ENCODE data around the gene TMOD3. TPM values are rescaled to one million over a fixed set of nuclear protein-coding genes. Genes with fewer than 3 reads are reported as not detected.

TMOD3 gene
- total and polyA plus RNA-seq, 5 donors from 2014 or later: 28.3 to 68.2 (median 33.9) TPM

- Histone ChIP-seq H3K27me3 (ENCODE audit: control insufficient read depth, insufficient read depth, low read length) (no peaks in the 10 kb centered on the region), H3K9me3 (ENCODE audit: control insufficient read depth in 2 of 2, low read length in 2 of 2) (no peaks in the 10 kb centered on the region), H3K27ac (ENCODE audit: insufficient read depth, low read length, poor library complexity, severe bottlenecking) (no peak overlapping the region), H3K36me3 (ENCODE audit: control insufficient read depth, insufficient read depth, low read length) (peaks cover 41% of the 10 kb centered on the region), H3K4me1 (ENCODE audit: control insufficient read depth, insufficient read depth, low read length, poor library complexity, severe bottlenecking) (no peaks in the 10 kb centered on the region), H3K4me3 (ENCODE audit: low read depth, low read length) (no peak overlapping the region)
- no peak for ATAC-seq (ENCODE audit: low read depth in 2 of 2)
- peak overlapping the region in 1 of 3 donors; percentile 40 for H3K27ac Mint-ChIP-seq
- no peaks in the 10 kb centered on the region for H3K9me3 Mint-ChIP-seq
- H3K27me3 Mint-ChIP-seq: no peaks in the 10 kb centered on the region
- H3K4me3 Mint-ChIP-seq: no peak overlapping the region
- no peak for DNase-seq
- peaks cover 24% of the 10 kb centered on the region for H3K36me3 Mint-ChIP-seq
- peaks cover 0 to 4% (median 0%) of the 10 kb centered on the region in 4 donors for H3K4me1 Mint-ChIP-seq
Measured at GRCh38 chr15:51924156-51925068, 95.0 kb downstream of the TMOD3 start.

GRCh38 chr15:51926809-51927208, 97.4 kb downstream of the TMOD3 start:
- H3K4me3 ChIP-seq (ENCODE audit: low read depth, low read length): no peak overlapping the region
- no peaks in the 10 kb centered on the region for H3K27me3 Mint-ChIP-seq
- peak overlapping the region in 1 of 3 donors; percentile 16 for H3K27ac Mint-ChIP-seq
- H3K9me3 Mint-ChIP-seq: no peaks in the 10 kb centered on the region
- no peak for ATAC-seq (ENCODE audit: low read depth in 2 of 2)
- no peak for DNase-seq
- H3K36me3 ChIP-seq (ENCODE audit: control insufficient read depth, insufficient read depth, low read length): peaks cover 36% of the 10 kb centered on the region
- H3K4me1 Mint-ChIP-seq: peaks cover 0 to 4% (median 0%) of the 10 kb centered on the region in 4 donors
- H3K27ac ChIP-seq (ENCODE audit: insufficient read depth, low read length, poor library complexity, severe bottlenecking): no peak overlapping the region
- no peaks in the 10 kb centered on the region for H3K27me3 ChIP-seq (ENCODE audit: control insufficient read depth, insufficient read depth, low read length)
- no peaks in the 10 kb centered on the region for H3K9me3 ChIP-seq (ENCODE audit: control insufficient read depth in 2 of 2, low read length in 2 of 2)
- H3K4me1 ChIP-seq (ENCODE audit: control insufficient read depth, insufficient read depth, low read length, poor library complexity, severe bottlenecking): no peaks in the 10 kb centered on the region
- no peak overlapping the region for H3K4me3 Mint-ChIP-seq
- H3K36me3 Mint-ChIP-seq: peaks cover 18% of the 10 kb centered on the region

- Histone ChIP-seq H3K4me1 (ENCODE audit: control insufficient read depth, insufficient read depth, low read length, poor library complexity, severe bottlenecking) (no peaks in the 10 kb centered on the region), H3K9me3 (ENCODE audit: control insufficient read depth in 2 of 2, low read length in 2 of 2) (no peaks in the 10 kb centered on the region), H3K27me3 (ENCODE audit: control insufficient read depth, insufficient read depth, low read length) (no peaks in the 10 kb centered on the region), H3K36me3 (ENCODE audit: control insufficient read depth, insufficient read depth, low read length) (peaks cover 10% of the 10 kb centered on the region), H3K27ac (ENCODE audit: insufficient read depth, low read length, poor library complexity, severe bottlenecking) (no peak overlapping the region), H3K4me3 (ENCODE audit: low read depth, low read length) (no peak overlapping the region)
- Mint-ChIP-seq H3K27me3 (no peaks in the 10 kb centered on the region), H3K4me3 (no peak overlapping the region), H3K27ac (no peak overlapping the region), H3K36me3 (peaks cover 6% of the 10 kb centered on the region), H3K4me1 (peaks cover 0 to 8% (median 2%) of the 10 kb centered on the region in 4 donors), H3K9me3 (no peaks in the 10 kb centered on the region)
- no peak for ATAC-seq (ENCODE audit: low read depth in 2 of 2)
- no peak for DNase-seq
Measured at GRCh38 chr15:51931016-51931415, 101.6 kb downstream of the TMOD3 start.

- H3K9me3 Mint-ChIP-seq: no peaks in the 10 kb centered on the region
- H3K36me3 Mint-ChIP-seq: peaks cover 11% of the 10 kb centered on the region
- H3K4me3 Mint-ChIP-seq: no peak overlapping the region
- ATAC-seq (ENCODE audit: low read depth in 2 of 2) (no peak), DNase-seq (no peak)
- no peak overlapping the region for H3K27ac Mint-ChIP-seq
- H3K4me1 Mint-ChIP-seq: peaks cover 0 to 13% (median 2%) of the 10 kb centered on the region in 4 donors
- Histone ChIP-seq H3K4me3 (ENCODE audit: low read depth, low read length) (no peak overlapping the region), H3K4me1 (ENCODE audit: control insufficient read depth, insufficient read depth, low read length, poor library complexity, severe bottlenecking) (no peaks in the 10 kb centered on the region), H3K36me3 (ENCODE audit: control insufficient read depth, insufficient read depth, low read length) (peaks cover 16% of the 10 kb centered on the region), H3K27ac (ENCODE audit: insufficient read depth, low read length, poor library complexity, severe bottlenecking) (no peak overlapping the region), H3K27me3 (ENCODE audit: control insufficient read depth, insufficient read depth, low read length) (no peaks in the 10 kb centered on the region), H3K9me3 (ENCODE audit: control insufficient read depth in 2 of 2, low read length in 2 of 2) (no peaks in the 10 kb centered on the region)
- no peaks in the 10 kb centered on the region for H3K27me3 Mint-ChIP-seq
Measured at GRCh38 chr15:51931638-51932037, 102.2 kb downstream of the TMOD3 start.

- Histone ChIP-seq H3K4me3 (ENCODE audit: low read depth, low read length) (no peak overlapping the region), H3K9me3 (ENCODE audit: control insufficient read depth in 2 of 2, low read length in 2 of 2) (no peaks in the 10 kb centered on the region), H3K27ac (ENCODE audit: insufficient read depth, low read length, poor library complexity, severe bottlenecking) (no peak overlapping the region), H3K4me1 (ENCODE audit: control insufficient read depth, insufficient read depth, low read length, poor library complexity, severe bottlenecking) (no peaks in the 10 kb centered on the region), H3K27me3 (ENCODE audit: control insufficient read depth, insufficient read depth, low read length) (no peaks in the 10 kb centered on the region), H3K36me3 (ENCODE audit: control insufficient read depth, insufficient read depth, low read length) (peaks cover 16% of the 10 kb centered on the region)
- no peaks in the 10 kb centered on the region for H3K27me3 Mint-ChIP-seq
- no peak overlapping the region for H3K4me3 Mint-ChIP-seq
- DNase-seq (no peak), ATAC-seq (ENCODE audit: low read depth in 2 of 2) (no peak)
- no peaks in the 10 kb centered on the region for H3K9me3 Mint-ChIP-seq
- H3K36me3 Mint-ChIP-seq: peaks cover 13% of the 10 kb centered on the region
- peaks cover 0 to 13% (median 0%) of the 10 kb centered on the region in 4 donors for H3K4me1 Mint-ChIP-seq
- H3K27ac Mint-ChIP-seq: no peak overlapping the region
Measured at GRCh38 chr15:51932161-51932560, 102.7 kb downstream of the TMOD3 start.

GRCh38 chr15:51935466-51936104, 106.1 kb downstream of the TMOD3 start:
- Histone ChIP-seq H3K27me3 (ENCODE audit: control insufficient read depth, insufficient read depth, low read length) (no peaks in the 10 kb centered on the region), H3K36me3 (ENCODE audit: control insufficient read depth, insufficient read depth, low read length) (peaks cover 31% of the 10 kb centered on the region), H3K27ac (ENCODE audit: insufficient read depth, low read length, poor library complexity, severe bottlenecking) (no peak overlapping the region), H3K4me1 (ENCODE audit: control insufficient read depth, insufficient read depth, low read length, poor library complexity, severe bottlenecking) (no peaks in the 10 kb centered on the region), H3K9me3 (ENCODE audit: control insufficient read depth in 2 of 2, low read length in 2 of 2) (no peaks in the 10 kb centered on the region), H3K4me3 (ENCODE audit: low read depth, low read length) (no peak overlapping the region)
- no peak for DNase-seq
- Mint-ChIP-seq H3K27me3 (no peaks in the 10 kb centered on the region), H3K4me3 (no peak overlapping the region), H3K9me3 (no peaks in the 10 kb centered on the region), H3K27ac (peak overlapping the region in 2 of 3 donors; percentile 86 to 88), H3K36me3 (peaks cover 18% of the 10 kb centered on the region), H3K4me1 (peaks cover 0 to 13% (median 0%) of the 10 kb centered on the region in 4 donors)
- peak in 1 of 2 donors; percentile 36 for ATAC-seq (ENCODE audit: low read depth in 2 of 2)

- H3K27ac Mint-ChIP-seq: peak overlapping the region; percentile 47 to 88 (median 86)
Measured at GRCh38 chr15:51936105-51936478, 106.6 kb downstream of the TMOD3 start.

More at GRCh38 chr15:51936105-51936478, 106.6 kb downstream of the TMOD3 start:
- H3K9me3 ChIP-seq (ENCODE audit: control insufficient read depth in 2 of 2, low read length in 2 of 2): no peaks in the 10 kb centered on the region
- DNase-seq (no peak), ATAC-seq (ENCODE audit: low read depth in 2 of 2) (no peak)
- H3K36me3 Mint-ChIP-seq: peaks cover 18% of the 10 kb centered on the region
- no peaks in the 10 kb centered on the region for H3K9me3 Mint-ChIP-seq
- H3K4me3 Mint-ChIP-seq: no peak overlapping the region
- H3K36me3 ChIP-seq (ENCODE audit: control insufficient read depth, insufficient read depth, low read length): peaks cover 35% of the 10 kb centered on the region
- no peaks in the 10 kb centered on the region for H3K4me1 ChIP-seq (ENCODE audit: control insufficient read depth, insufficient read depth, low read length, poor library complexity, severe bottlenecking)
- no peaks in the 10 kb centered on the region for H3K27me3 ChIP-seq (ENCODE audit: control insufficient read depth, insufficient read depth, low read length)
- no peak overlapping the region for H3K27ac ChIP-seq (ENCODE audit: insufficient read depth, low read length, poor library complexity, severe bottlenecking)
- no peaks in the 10 kb centered on the region for H3K27me3 Mint-ChIP-seq
- no peak overlapping the region for H3K4me3 ChIP-seq (ENCODE audit: low read depth, low read length)
- peaks cover 0 to 13% (median 0%) of the 10 kb centered on the region in 4 donors for H3K4me1 Mint-ChIP-seq
